Endothelial cell of umbilical vein (primary cell): ENCODE data around the gene ATG7.

Experiments
- EZH2 ChIP-seq: IDR thresholded peaks from 2 replicates; pipeline ENCODE4 v1.6.1; 2012; ENCODE audit warnings: borderline replicate concordance, low read depth, mild to moderate bottlenecking, moderate library complexity, low read length, inconsistent platforms; ENCODE audit not compliant: severe bottlenecking
- GATA2 ChIP-seq: IDR thresholded peaks from 2 replicates; pipeline ENCODE4 v1.7.0; 2011; ENCODE audit warnings: low read depth, mild to moderate bottlenecking, moderate library complexity, mixed read lengths, low read length; ENCODE audit not compliant: insufficient read length, insufficient read depth
- JUN ChIP-seq: IDR thresholded peaks from 2 replicates; pipeline ENCODE4 v1.6.1; 2011; ENCODE audit warnings: borderline replicate concordance, low read depth; ENCODE audit not compliant: insufficient read length, insufficient read depth
- MYC ChIP-seq: IDR thresholded peaks from one replicate; pipeline ENCODE4 v1.6.1; 2011; ENCODE audit warnings: mild to moderate bottlenecking, low read depth, low read length
- POLR2A ChIP-seq: IDR thresholded peaks from 2 replicates; pipeline ENCODE4 v1.6.1; 2012; ENCODE audit warnings: low read depth, mild to moderate bottlenecking, control low read depth, low read length
- POLR2AphosphoS5 ChIP-seq: IDR thresholded peaks from 2 replicates; pipeline ENCODE4 v1.6.1; 2012; ENCODE audit warnings: low read depth, mild to moderate bottlenecking, control low read depth, low read length, moderate library complexity; ENCODE audit not compliant: insufficient read depth
- TF ChIP-seq, protein P1 (sequence below), 2 donors: IDR thresholded peaks; 1 replicate in 1 of 2; 2 replicates in 1 of 2; pipeline ENCODE4 v1.5.1; 2011; ENCODE audit warnings: low read length in 2 of 2, mild to moderate bottlenecking in 2 of 2, moderate library complexity in 2 of 2, control low read depth in 1 of 2, inconsistent platforms in 1 of 2, low read depth in 1 of 2; ENCODE audit not compliant: insufficient read depth in 1 of 2; ENCODE audit errors: extremely low read depth in 1 of 2
- TF ChIP-seq, protein P2 (sequence below): IDR thresholded peaks from 2 replicates; pipeline ENCODE4 v1.6.1; 2011; ENCODE audit not compliant: insufficient read depth, insufficient read length

DNA sequence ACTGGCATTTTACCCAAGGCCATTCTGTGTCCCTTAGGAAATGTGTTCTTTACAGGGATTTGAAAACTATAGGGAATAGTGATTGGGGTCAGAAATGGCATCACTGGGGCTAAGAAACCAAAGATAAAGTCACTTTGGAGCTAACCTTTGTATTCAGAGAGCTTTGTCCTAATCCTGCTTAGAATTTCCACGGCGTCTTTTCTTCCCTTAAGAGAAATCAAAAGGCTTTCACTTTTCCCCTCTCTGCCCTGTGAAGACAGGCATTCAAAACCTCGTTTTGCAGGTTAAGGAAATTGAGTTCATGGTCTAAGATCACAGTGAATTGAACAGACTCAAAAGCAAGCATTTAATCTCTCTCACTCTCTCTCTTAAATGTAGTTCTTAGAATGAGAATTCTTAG lies 189.0 kb downstream of the ATG7 start:
- TF ChIP-seq, protein P1, sequence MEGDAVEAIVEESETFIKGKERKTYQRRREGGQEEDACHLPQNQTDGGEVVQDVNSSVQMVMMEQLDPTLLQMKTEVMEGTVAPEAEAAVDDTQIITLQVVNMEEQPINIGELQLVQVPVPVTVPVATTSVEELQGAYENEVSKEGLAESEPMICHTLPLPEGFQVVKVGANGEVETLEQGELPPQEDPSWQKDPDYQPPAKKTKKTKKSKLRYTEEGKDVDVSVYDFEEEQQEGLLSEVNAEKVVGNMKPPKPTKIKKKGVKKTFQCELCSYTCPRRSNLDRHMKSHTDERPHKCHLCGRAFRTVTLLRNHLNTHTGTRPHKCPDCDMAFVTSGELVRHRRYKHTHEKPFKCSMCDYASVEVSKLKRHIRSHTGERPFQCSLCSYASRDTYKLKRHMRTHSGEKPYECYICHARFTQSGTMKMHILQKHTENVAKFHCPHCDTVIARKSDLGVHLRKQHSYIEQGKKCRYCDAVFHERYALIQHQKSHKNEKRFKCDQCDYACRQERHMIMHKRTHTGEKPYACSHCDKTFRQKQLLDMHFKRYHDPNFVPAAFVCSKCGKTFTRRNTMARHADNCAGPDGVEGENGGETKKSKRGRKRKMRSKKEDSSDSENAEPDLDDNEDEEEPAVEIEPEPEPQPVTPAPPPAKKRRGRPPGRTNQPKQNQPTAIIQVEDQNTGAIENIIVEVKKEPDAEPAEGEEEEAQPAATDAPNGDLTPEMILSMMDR (IDR thresholded peaks at IDR 0.05; ENCODE audit: extremely low read depth in 1 of 2, insufficient read depth in 1 of 2, low read depth in 1 of 2, low read length in 2 of 2), result no peak
- no peak for TF ChIP-seq POLR2A
- TF ChIP-seq, protein P2, sequence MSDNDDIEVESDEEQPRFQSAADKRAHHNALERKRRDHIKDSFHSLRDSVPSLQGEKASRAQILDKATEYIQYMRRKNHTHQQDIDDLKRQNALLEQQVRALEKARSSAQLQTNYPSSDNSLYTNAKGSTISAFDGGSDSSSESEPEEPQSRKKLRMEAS, result no peak
- TF ChIP-seq EZH2, result no peak
- TF ChIP-seq POLR2AphosphoS5, result no peak
- no peak for TF ChIP-seq GATA2
- no peak for TF ChIP-seq MYC
- TF ChIP-seq JUN, result no peak
